ENCODE results near the gene BTRC.

Gene BTRC

GRCh38 chr10:101441541-101442455 lies 87.8 kb downstream of the BTRC start:
- TF ChIP-seq CTCF (IDR thresholded peaks at IDR 0.05; ENCODE audit: low read depth, low read length), result peak; percentile 68
- H3K27ac ChIP-seq, result no peak overlapping the region
- H3K9me3 ChIP-seq (ENCODE audit: severe bottlenecking), result no peaks in the 10 kb centered on the region
- no peaks in the 10 kb centered on the region for H3K36me3 ChIP-seq
- H3K4me3 ChIP-seq (ENCODE audit: low read depth, low read length), result no peak overlapping the region
- H3K27me3 ChIP-seq (ENCODE audit: insufficient read depth, low read depth, severe bottlenecking), result no peaks in the 10 kb centered on the region
- DNase-seq, result peak; percentile 73

DNA sequence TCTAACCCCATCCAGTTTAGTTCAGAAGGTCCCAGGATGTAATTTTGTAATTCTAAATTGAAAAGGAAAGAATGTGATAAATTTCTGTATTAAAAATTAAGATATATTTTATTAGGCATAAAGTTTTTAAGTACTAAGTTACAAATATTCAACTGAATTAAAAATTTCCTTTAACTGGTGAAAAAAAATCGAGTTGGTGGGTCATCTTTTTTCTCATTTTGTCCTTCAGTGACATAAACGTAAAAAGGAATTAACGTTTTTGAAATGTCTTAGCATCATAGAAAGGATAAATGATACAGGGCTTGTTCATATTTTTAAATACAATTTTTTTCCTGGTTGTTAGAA lies 88.5 kb downstream of the BTRC start:
- H3K4me3 ChIP-seq (ENCODE audit: low read depth, low read length), result no peak overlapping the region
- H3K9me3 ChIP-seq (ENCODE audit: severe bottlenecking), result no peaks in the 10 kb centered on the region
- TF ChIP-seq CTCF (IDR thresholded peaks at IDR 0.05; ENCODE audit: low read depth, low read length), result no peak
- no peak overlapping the region for H3K27ac ChIP-seq
- no peaks in the 10 kb centered on the region for H3K27me3 ChIP-seq (ENCODE audit: insufficient read depth, low read depth, severe bottlenecking)
- DNase-seq, result no peak
- no peaks in the 10 kb centered on the region for H3K36me3 ChIP-seq

DNA sequence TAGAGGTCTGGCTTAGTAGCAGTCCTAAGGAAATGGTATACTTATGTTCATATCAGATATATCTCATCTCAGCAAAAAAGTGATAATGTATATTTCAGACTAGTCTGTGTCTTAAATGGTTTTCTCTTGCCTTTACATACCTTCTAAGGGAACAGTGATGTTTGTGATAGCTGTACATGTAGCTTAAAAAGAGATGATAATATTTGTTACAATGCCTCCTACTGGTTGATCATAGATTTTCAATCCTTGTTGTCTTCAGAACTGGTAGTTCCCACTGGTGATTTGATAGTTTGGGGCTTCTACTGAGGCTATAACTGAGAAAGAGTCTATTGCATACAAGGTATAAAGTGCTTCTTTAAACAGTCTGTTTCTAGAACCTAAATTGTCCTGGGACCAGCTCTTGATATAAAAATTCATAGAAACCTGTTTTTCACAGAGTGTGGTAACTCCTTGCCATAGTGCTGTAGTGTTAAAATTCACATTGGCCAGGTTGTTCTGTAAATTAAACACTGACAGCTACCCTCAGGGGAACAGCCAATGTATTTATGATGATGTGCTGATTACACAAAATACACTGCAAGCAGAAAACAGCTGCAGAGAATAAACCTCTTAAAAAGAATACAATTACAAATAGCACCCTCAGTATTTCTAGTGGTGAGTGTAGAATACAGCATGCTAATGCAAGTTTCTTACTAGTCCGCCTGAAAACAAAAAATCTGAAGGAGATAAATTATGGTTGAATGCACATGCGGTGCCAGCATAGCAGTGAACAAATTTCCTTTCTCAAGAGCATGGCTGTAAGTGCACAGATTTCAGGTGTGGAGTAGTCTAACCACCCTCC lies 90.3 kb downstream of the BTRC start:
- Histone ChIP-seq H3K27me3 (ENCODE audit: insufficient read depth, low read depth, severe bottlenecking) (no peaks in the 10 kb centered on the region), H3K36me3 (no peaks in the 10 kb centered on the region), H3K9me3 (ENCODE audit: severe bottlenecking) (no peaks in the 10 kb centered on the region), H3K4me3 (ENCODE audit: low read depth, low read length) (no peak overlapping the region), H3K27ac (no peak overlapping the region)
- 0 out of 2 replicates have a peak, but pooled peaks have one; percentile 15 for TF ChIP-seq CTCF (IDR thresholded peaks at IDR 0.05; ENCODE audit: low read depth, low read length)
- no peak for DNase-seq

- H3K27me3 ChIP-seq (ENCODE audit: insufficient read depth, low read depth, severe bottlenecking), result no peaks in the 10 kb centered on the region
- H3K4me3 ChIP-seq (ENCODE audit: low read depth, low read length), result no peak overlapping the region
- H3K9me3 ChIP-seq (ENCODE audit: severe bottlenecking), result no peaks in the 10 kb centered on the region
- no peak for DNase-seq
- no peak for TF ChIP-seq CTCF (IDR thresholded peaks at IDR 0.05; ENCODE audit: low read depth, low read length)
- H3K36me3 ChIP-seq, result no peaks in the 10 kb centered on the region
- no peak overlapping the region for H3K27ac ChIP-seq
Measured at GRCh38 chr10:101446071-101446470, 92.1 kb downstream of the BTRC start.

GRCh38 chr10:101446947-101447346 lies 93.0 kb downstream of the BTRC start:
- no peaks in the 10 kb centered on the region for H3K36me3 ChIP-seq
- DNase-seq, result no peak
- no peaks in the 10 kb centered on the region for H3K9me3 ChIP-seq (ENCODE audit: severe bottlenecking)
- no peaks in the 10 kb centered on the region for H3K27me3 ChIP-seq (ENCODE audit: insufficient read depth, low read depth, severe bottlenecking)
- no peak overlapping the region for H3K4me3 ChIP-seq (ENCODE audit: low read depth, low read length)
- TF ChIP-seq CTCF (IDR thresholded peaks at IDR 0.05; ENCODE audit: low read depth, low read length), result no peak
- no peak overlapping the region for H3K27ac ChIP-seq

Data from WERI-Rb-1 (cell line).